NOMO-1 (cell line): Measurements from ENCODE around the gene GPR152.

ENCODE experiments used
- DNase-seq, 2 experiments: peaks; one replicate each; lab custom pipeline; 2025; ENCODE audit not compliant: unreplicated experiment in 2 of 2; lab: John Stamatoyannopoulos, UW

The GPR152 gene

GRCh38 chr11:67401495-67402191 lies 50.9 kb downstream of the GPR152 start, which contains the start of gene PPP1CA:
Gene PPP1CA (minus strand): TSS chr11:67401858. CDS start chr11:67401782, 76 bp downstream.
- DNase-seq, result peak; percentile 89 to 92
